Measurements from ENCODE around the gene FKBP8. TPM values are rescaled to one million over a fixed set of nuclear protein-coding genes. Genes with fewer than 3 reads are reported as not detected.

FKBP8 gene
- total and polyA plus RNA-seq, 5 experiments from 2014 or later, result 87.0 to 236 (median 125) TPM

DNA sequence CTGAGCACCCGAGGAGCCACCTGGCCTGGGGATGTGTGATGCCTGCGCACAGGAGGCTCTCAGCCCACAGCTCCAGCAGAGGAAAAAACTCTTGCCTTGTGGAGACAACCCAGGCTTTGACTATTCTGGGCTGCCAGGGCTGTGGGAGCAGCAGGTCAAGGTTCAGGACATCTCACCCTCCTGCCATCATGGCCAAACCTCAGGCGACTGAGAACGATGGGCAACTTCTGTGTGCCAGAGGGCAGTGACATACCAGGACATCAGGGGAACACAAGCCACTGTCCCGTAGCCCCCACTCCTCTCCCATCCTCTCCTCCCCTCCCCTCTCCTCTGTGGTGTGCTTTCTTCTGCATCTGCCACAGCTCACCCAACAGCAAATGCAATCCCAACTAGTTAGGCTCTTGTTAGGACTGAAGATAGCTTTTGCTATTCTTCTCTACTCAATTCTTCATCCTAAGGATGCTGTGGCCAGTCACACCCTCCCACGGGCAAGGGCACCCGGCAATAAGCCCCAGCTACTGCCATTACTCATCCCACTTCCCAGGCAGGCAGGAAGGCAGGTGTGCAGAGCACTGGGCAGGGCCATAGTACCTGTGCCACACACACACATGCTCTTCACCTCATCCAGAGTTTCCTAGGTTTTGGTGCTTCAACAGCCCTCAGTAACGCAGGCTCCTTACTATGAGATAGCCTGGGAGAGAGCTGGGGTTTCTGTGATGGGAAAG, 38.3 kb downstream of the FKBP8 start:
- H3K27ac Mint-ChIP-seq, result peak overlapping the region; percentile 24 to 95 (median 82)
- ATAC-seq, result no peak
- H3K27me3 Mint-ChIP-seq, result no peaks in the 10 kb centered on the region
- peaks cover 54 to 99% (median 95%) of the 10 kb centered on the region in 4 donors for H3K4me1 Mint-ChIP-seq
- DNase-seq, result no peak
- peaks cover 0 to 2% (median 0%) of the 10 kb centered on the region in 3 donors for H3K36me3 Mint-ChIP-seq
- peak overlapping the region in 9 of 10 donors; percentile 36 to 81 (median 62) for H3K4me3 Mint-ChIP-seq
- no peaks in the 10 kb centered on the region for H3K9me3 Mint-ChIP-seq
- POLR2A ChIA-PET, result interaction anchor here (0.6 to 9.3 kb wide), 4 partner anchors 11 to 748 kb away, joined by 3 to 71 read pairs (median 4); partner anchors contain the start of gene ELL

- POLR2A ChIA-PET, result interaction anchor here (9.3 kb wide), 1 partner anchor 16 kb away, joined by 71 read pairs; the partner anchor contains the start of gene ELL
- Mint-ChIP-seq H3K4me3 (peak overlapping the region in 3 of 10 donors; percentile 7 to 76 (median 19)), H3K9me3 (no peaks in the 10 kb centered on the region)
These were observed 39.1 kb downstream of the FKBP8 start for GRCh38 chr19:18503971-18504885.

GRCh38 chr19:18503337-18503970, 39.9 kb downstream of the FKBP8 start:
- H3K9me3 Mint-ChIP-seq, result no peaks in the 10 kb centered on the region
- H3K27me3 Mint-ChIP-seq, result no peaks in the 10 kb centered on the region
- DNase-seq, result no peak
- peak overlapping the region in 7 of 10 donors; percentile 11 to 62 (median 53) for H3K4me3 Mint-ChIP-seq
- peak overlapping the region; percentile 19 to 91 (median 68) for H3K27ac Mint-ChIP-seq
- POLR2A ChIA-PET, result interaction anchor here (0.6 to 1.4 kb wide), 2 partner anchors 15 to 42 kb away, joined by 4 to 7 read pairs; no protein-coding TSS in a partner anchor
- peaks cover 56 to 99% (median 95%) of the 10 kb centered on the region in 4 donors for H3K4me1 Mint-ChIP-seq
- peaks cover 0 to 2% (median 0%) of the 10 kb centered on the region in 3 donors for H3K36me3 Mint-ChIP-seq
- no peak for ATAC-seq

More at GRCh38 chr19:18503971-18504885, 39.1 kb downstream of the FKBP8 start:
- H3K27me3 Mint-ChIP-seq, result no peaks in the 10 kb centered on the region
- no peak for DNase-seq
- peaks cover 55 to 99% (median 96%) of the 10 kb centered on the region in 4 donors for H3K4me1 Mint-ChIP-seq
- H3K36me3 Mint-ChIP-seq, result peaks cover 0 to 2% (median 0%) of the 10 kb centered on the region in 3 donors
- no peak for ATAC-seq
- H3K27ac Mint-ChIP-seq, result peak overlapping the region in 7 of 10 donors; percentile 18 to 95 (median 74)

GRCh38 chr19:18502638-18503294, 40.6 kb downstream of the FKBP8 start:
- no peaks in the 10 kb centered on the region for H3K9me3 Mint-ChIP-seq
- H3K27ac Mint-ChIP-seq, result peak overlapping the region in 9 of 10 donors; percentile 54 to 91 (median 79)
- peak overlapping the region in 7 of 10 donors; percentile 51 to 76 (median 56) for H3K4me3 Mint-ChIP-seq
- H3K36me3 Mint-ChIP-seq, result peaks cover 0 to 2% (median 0%) of the 10 kb centered on the region in 3 donors
- peaks cover 54 to 100% (median 94%) of the 10 kb centered on the region in 4 donors for H3K4me1 Mint-ChIP-seq
- DNase-seq (no peak), ATAC-seq (no peak)
- no peaks in the 10 kb centered on the region for H3K27me3 Mint-ChIP-seq
- POLR2A ChIA-PET, result interaction anchor here (0.5 to 1.4 kb wide), 2 partner anchors 15 to 191 kb away, joined by 3 to 7 read pairs; no protein-coding TSS in a partner anchor

GRCh38 chr19:18502246-18502637, 41.1 kb downstream of the FKBP8 start:
- Mint-ChIP-seq H3K27me3 (no peaks in the 10 kb centered on the region), H3K4me1 (peaks cover 49 to 98% (median 91%) of the 10 kb centered on the region in 4 donors), H3K27ac (peak overlapping the region in 9 of 10 donors; percentile 30 to 85 (median 54)), H3K9me3 (no peaks in the 10 kb centered on the region), H3K4me3 (peak overlapping the region in 6 of 10 donors; percentile 26 to 76 (median 50)), H3K36me3 (peaks cover 0 to 2% (median 0%) of the 10 kb centered on the region in 3 donors)
- DNase-seq, result no peak
- POLR2A ChIA-PET, result interaction anchor here (0.5 to 1.4 kb wide), 2 partner anchors 16 to 192 kb away, joined by 3 to 7 read pairs; no protein-coding TSS in a partner anchor
- no peak for ATAC-seq

GRCh38 chr19:18501832-18502231, 41.5 kb downstream of the FKBP8 start:
- POLR2A ChIA-PET, result no interaction called here
- Mint-ChIP-seq H3K36me3 (peaks cover 0 to 2% (median 0%) of the 10 kb centered on the region in 3 donors), H3K27ac (peak overlapping the region in 7 of 10 donors; percentile 34 to 85 (median 70)), H3K4me1 (peaks cover 49 to 98% (median 91%) of the 10 kb centered on the region in 4 donors), H3K4me3 (peak overlapping the region in 3 of 10 donors; percentile 37 to 76 (median 51)), H3K9me3 (no peaks in the 10 kb centered on the region), H3K27me3 (no peaks in the 10 kb centered on the region)
- ATAC-seq, result no peak
- DNase-seq, result no peak

- Mint-ChIP-seq H3K4me3 (peak overlapping the region in 4 of 10 donors; percentile 7 to 76 (median 12)), H3K9me3 (no peaks in the 10 kb centered on the region), H3K27me3 (no peaks in the 10 kb centered on the region), H3K4me1 (peaks cover 49 to 98% (median 91%) of the 10 kb centered on the region in 4 donors), H3K36me3 (peaks cover 0 to 2% (median 0%) of the 10 kb centered on the region in 3 donors), H3K27ac (peak overlapping the region; percentile 37 to 81 (median 71))
- DNase-seq (no peak), ATAC-seq (no peak)
- POLR2A ChIA-PET, result no interaction called here
These were observed 42.0 kb downstream of the FKBP8 start for GRCh38 chr19:18501351-18501750.

DNA sequence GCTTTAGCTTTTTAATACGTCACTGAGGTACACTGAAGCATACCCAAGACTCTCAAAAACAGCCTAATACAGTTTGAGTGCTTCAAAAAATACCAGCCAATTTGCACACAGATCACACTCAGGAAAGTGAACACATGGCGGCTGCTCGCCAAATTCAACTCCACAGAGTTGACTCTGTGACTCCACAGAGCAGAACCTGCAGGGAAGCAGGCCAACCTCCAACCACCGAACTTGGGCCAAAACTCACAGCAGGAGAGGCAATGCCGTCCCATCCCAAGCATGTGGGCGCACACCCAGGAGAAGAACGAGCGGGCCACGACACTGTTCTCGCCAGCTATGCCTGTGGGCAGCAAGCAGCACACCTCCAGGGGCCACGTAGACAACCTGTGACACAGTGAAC, 42.6 kb downstream of the FKBP8 start:
- Mint-ChIP-seq H3K36me3 (peaks cover 0 to 2% (median 0%) of the 10 kb centered on the region in 3 donors), H3K27ac (peak overlapping the region in 9 of 10 donors; percentile 37 to 81 (median 72)), H3K27me3 (no peaks in the 10 kb centered on the region), H3K4me3 (peak overlapping the region in 3 of 10 donors; percentile 11 to 76 (median 13)), H3K4me1 (peaks cover 55 to 98% (median 91%) of the 10 kb centered on the region in 4 donors), H3K9me3 (no peaks in the 10 kb centered on the region)
- DNase-seq (no peak), ATAC-seq (no peak)
- POLR2A ChIA-PET, result no interaction called here

GRCh38 chr19:18500376-18500775, 43.0 kb downstream of the FKBP8 start:
- DNase-seq (no peak), ATAC-seq (no peak)
- Mint-ChIP-seq H3K27me3 (no peaks in the 10 kb centered on the region), H3K4me1 (peaks cover 54 to 98% (median 91%) of the 10 kb centered on the region in 4 donors), H3K36me3 (peaks cover 0 to 2% (median 0%) of the 10 kb centered on the region in 3 donors), H3K27ac (peak overlapping the region in 7 of 10 donors; percentile 65 to 81 (median 73)), H3K9me3 (no peaks in the 10 kb centered on the region), H3K4me3 (peak overlapping the region in 4 of 10 donors; percentile 30 to 84 (median 45))
- POLR2A ChIA-PET, result no interaction called here

- ATAC-seq (no peak), DNase-seq (no peak)
- Mint-ChIP-seq H3K27me3 (no peaks in the 10 kb centered on the region), H3K9me3 (no peaks in the 10 kb centered on the region), H3K4me3 (peak overlapping the region in 2 of 10 donors; percentile 23 to 43), H3K36me3 (no peaks in the 10 kb centered on the region), H3K27ac (peak overlapping the region in 8 of 10 donors; percentile 37 to 81 (median 68)), H3K4me1 (peaks cover 47 to 98% (median 90%) of the 10 kb centered on the region in 4 donors)
- POLR2A ChIA-PET, result interaction anchor here (0.9 kb wide), 1 partner anchor 10 kb away, joined by 3 read pairs; no protein-coding TSS in a partner anchor
These were observed 44.2 kb downstream of the FKBP8 start for GRCh38 chr19:18499055-18499775.

- H3K9me3 Mint-ChIP-seq, result no peaks in the 10 kb centered on the region
- H3K4me3 Mint-ChIP-seq, result peak overlapping the region in 7 of 10 donors; percentile 25 to 75 (median 69)
- H3K36me3 Mint-ChIP-seq, result peaks cover 0 to 2% (median 0%) of the 10 kb centered on the region in 3 donors
- no peaks in the 10 kb centered on the region for H3K27me3 Mint-ChIP-seq
- DNase-seq, result no peak
- H3K4me1 Mint-ChIP-seq, result peaks cover 39 to 95% (median 87%) of the 10 kb centered on the region in 4 donors
- H3K27ac Mint-ChIP-seq, result peak overlapping the region; percentile 32 to 95 (median 86)
- POLR2A ChIA-PET, result interaction anchor here (0.6 to 1.8 kb wide), 7 partner anchors 9 to 75 kb away, joined by 3 to 7 read pairs (median 6); partner anchors contain the start of genes ELL and UBA52
- no peak for ATAC-seq
These were observed 46.5 kb downstream of the FKBP8 start for GRCh38 chr19:18496980-18497256.
